IMR-90 (cell line): Measurements from ENCODE around the gene GAB1.
A peak's percentile ranks its signal among the peaks of the same experiment; 100 is the strongest.

ENCODE experiments used
- BHLHE40 ChIP-seq: fragments of 150-350 bp; IDR thresholded peaks from 2 replicates; pipeline ENCODE4 v1.6.1; 2016; ENCODE audit warnings: mild to moderate bottlenecking, low read depth, low read length
- CEBPB ChIP-seq: IDR thresholded peaks from 2 replicates; pipeline ENCODE4 v1.6.1; 2012; ENCODE audit warnings: low read depth, low read length, improper control_type of control experiment
- FOS ChIP-seq: fragments of 150-350 bp; IDR thresholded peaks from 2 replicates; pipeline ENCODE4 v1.6.1; 2016; ENCODE audit warnings: low read depth, low read length
- MAFK ChIP-seq: IDR thresholded peaks from 2 replicates; pipeline ENCODE4 v1.6.1; 2012; ENCODE audit warnings: low read depth, low read length, improper control_type of control experiment
- MXI1 ChIP-seq: IDR thresholded peaks from 2 replicates; pipeline ENCODE4 v1.6.1; 2012; ENCODE audit warnings: low read depth, mild to moderate bottlenecking, low read length, moderate library complexity, borderline replicate concordance
- NFE2L2 ChIP-seq: fragments of 150-350 bp; IDR thresholded peaks from 2 replicates; pipeline ENCODE4 v1.6.1; 2016; ENCODE audit warnings: low read depth, mild to moderate bottlenecking, low read length
- POLR2A ChIP-seq: IDR thresholded peaks from 2 replicates; pipeline ENCODE4 v1.6.1; 2012; ENCODE audit warnings: mild to moderate bottlenecking, low read depth, low read length
- RAD21 ChIP-seq: IDR thresholded peaks from 2 replicates; pipeline ENCODE4 v1.6.1; 2012; ENCODE audit warnings: low read length, improper control_type of control experiment
- RFX5 ChIP-seq: IDR thresholded peaks from 2 replicates; pipeline ENCODE4 v1.8.0; 2012; ENCODE audit warnings: low read depth, mild to moderate bottlenecking, low read length, moderate library complexity
- SMC3 ChIP-seq: fragments of 150-350 bp; IDR thresholded peaks from 2 replicates; pipeline ENCODE4 v1.6.1; 2016; ENCODE audit warnings: low read depth, mild to moderate bottlenecking, antibody characterized with exemption, low read length, moderate library complexity
- TF ChIP-seq, protein P1 (sequence below): conservative IDR thresholded peaks from 2 replicates; pipeline ENCODE4 v1.5.1; 2012; ENCODE audit warnings: mild to moderate bottlenecking, low read depth, low read length, improper control_type of control experiment
- TF ChIP-seq, protein P2 (sequence below): fragments of 150-350 bp; IDR thresholded peaks from 2 replicates; pipeline ENCODE4 v1.6.1; 2017; ENCODE audit warnings: mild to moderate bottlenecking, antibody characterized with exemption, low read length, low read depth
- TF ChIP-seq, protein P3 (sequence below): fragments of 150-350 bp; IDR thresholded peaks from 2 replicates; pipeline ENCODE4 v1.6.1; 2016; ENCODE audit warnings: low read depth, mild to moderate bottlenecking, low read length, moderate library complexity, borderline replicate concordance

DNA sequence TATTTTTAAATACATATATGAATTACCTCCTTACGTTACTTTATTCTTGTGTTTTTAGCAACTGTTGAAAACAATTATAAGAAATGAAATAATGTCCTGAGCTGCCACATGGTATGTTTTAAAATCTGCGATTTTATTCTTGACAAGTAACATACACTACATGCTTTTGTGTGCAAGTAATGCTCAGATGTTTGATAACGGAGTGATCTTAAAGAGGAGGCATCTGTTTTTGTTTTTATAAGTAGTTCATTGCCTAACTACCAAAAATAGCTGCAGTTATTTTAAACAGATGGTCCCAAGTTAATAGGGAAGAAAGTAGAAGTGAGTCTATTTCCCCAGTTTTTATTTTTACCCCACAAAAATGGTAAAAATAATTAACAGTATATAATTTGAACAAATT is 55.2 kb downstream of the GAB1 start:
- no peak for TF ChIP-seq POLR2A
- no peak for TF ChIP-seq FOS
- TF ChIP-seq, protein P1, sequence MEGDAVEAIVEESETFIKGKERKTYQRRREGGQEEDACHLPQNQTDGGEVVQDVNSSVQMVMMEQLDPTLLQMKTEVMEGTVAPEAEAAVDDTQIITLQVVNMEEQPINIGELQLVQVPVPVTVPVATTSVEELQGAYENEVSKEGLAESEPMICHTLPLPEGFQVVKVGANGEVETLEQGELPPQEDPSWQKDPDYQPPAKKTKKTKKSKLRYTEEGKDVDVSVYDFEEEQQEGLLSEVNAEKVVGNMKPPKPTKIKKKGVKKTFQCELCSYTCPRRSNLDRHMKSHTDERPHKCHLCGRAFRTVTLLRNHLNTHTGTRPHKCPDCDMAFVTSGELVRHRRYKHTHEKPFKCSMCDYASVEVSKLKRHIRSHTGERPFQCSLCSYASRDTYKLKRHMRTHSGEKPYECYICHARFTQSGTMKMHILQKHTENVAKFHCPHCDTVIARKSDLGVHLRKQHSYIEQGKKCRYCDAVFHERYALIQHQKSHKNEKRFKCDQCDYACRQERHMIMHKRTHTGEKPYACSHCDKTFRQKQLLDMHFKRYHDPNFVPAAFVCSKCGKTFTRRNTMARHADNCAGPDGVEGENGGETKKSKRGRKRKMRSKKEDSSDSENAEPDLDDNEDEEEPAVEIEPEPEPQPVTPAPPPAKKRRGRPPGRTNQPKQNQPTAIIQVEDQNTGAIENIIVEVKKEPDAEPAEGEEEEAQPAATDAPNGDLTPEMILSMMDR, result no peak
- TF ChIP-seq NFE2L2, result no peak
- TF ChIP-seq SMC3, result no peak
- TF ChIP-seq, protein P2, sequence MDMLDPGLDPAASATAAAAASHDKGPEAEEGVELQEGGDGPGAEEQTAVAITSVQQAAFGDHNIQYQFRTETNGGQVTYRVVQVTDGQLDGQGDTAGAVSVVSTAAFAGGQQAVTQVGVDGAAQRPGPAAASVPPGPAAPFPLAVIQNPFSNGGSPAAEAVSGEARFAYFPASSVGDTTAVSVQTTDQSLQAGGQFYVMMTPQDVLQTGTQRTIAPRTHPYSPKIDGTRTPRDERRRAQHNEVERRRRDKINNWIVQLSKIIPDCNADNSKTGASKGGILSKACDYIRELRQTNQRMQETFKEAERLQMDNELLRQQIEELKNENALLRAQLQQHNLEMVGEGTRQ, result no peak
- TF ChIP-seq, protein P3, sequence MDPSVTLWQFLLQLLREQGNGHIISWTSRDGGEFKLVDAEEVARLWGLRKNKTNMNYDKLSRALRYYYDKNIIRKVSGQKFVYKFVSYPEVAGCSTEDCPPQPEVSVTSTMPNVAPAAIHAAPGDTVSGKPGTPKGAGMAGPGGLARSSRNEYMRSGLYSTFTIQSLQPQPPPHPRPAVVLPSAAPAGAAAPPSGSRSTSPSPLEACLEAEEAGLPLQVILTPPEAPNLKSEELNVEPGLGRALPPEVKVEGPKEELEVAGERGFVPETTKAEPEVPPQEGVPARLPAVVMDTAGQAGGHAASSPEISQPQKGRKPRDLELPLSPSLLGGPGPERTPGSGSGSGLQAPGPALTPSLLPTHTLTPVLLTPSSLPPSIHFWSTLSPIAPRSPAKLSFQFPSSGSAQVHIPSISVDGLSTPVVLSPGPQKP, result no peak
- TF ChIP-seq CEBPB, result peak; percentile 69
- no peak for TF ChIP-seq MXI1
- TF ChIP-seq RAD21, result no peak
- TF ChIP-seq MAFK, result no peak
- no peak for TF ChIP-seq RFX5
- TF ChIP-seq BHLHE40, result no peak
